Measurements from ENCODE around the gene CLIC3.

Gene CLIC3

GRCh38 chr9:137030538-137031527, 34.5 kb upstream of the CLIC3 start:
- Histone ChIP-seq H3K36me3 (ENCODE audit: control insufficient read depth in 2 of 2, insufficient read depth in 2 of 2, low read length in 2 of 2) (no peaks in the 10 kb centered on the region), H3K4me1 (ENCODE audit: control insufficient read depth in 2 of 2, insufficient read depth in 2 of 2, low read length in 2 of 2) (peaks cover 50 to 56% of the 10 kb centered on the region in 2 donors), H3K9me3 (ENCODE audit: control insufficient read depth in 2 of 2, low read length in 2 of 2) (no peaks in the 10 kb centered on the region), H3K4me3 (ENCODE audit: low read length in 2 of 2) (peak overlapping the region in 1 of 2 donors; percentile 31), H3K27me3 (ENCODE audit: control insufficient read depth in 2 of 2, insufficient read depth in 2 of 2, low read length in 2 of 2) (no peaks in the 10 kb centered on the region), H3K27ac (ENCODE audit: low read depth in 2 of 2, low read length in 2 of 2) (no peak overlapping the region), H3K9ac (ENCODE audit: low read depth in 1 of 2, low read length in 2 of 2) (no peak overlapping the region)

- Histone ChIP-seq H3K4me3 (ENCODE audit: low read length in 2 of 2) (no peak overlapping the region), H3K27me3 (ENCODE audit: control insufficient read depth in 2 of 2, insufficient read depth in 2 of 2, low read length in 2 of 2) (no peaks in the 10 kb centered on the region), H3K27ac (ENCODE audit: low read depth in 2 of 2, low read length in 2 of 2) (no peak overlapping the region), H3K9me3 (ENCODE audit: control insufficient read depth in 2 of 2, low read length in 2 of 2) (no peaks in the 10 kb centered on the region), H3K4me1 (ENCODE audit: control insufficient read depth in 2 of 2, insufficient read depth in 2 of 2, low read length in 2 of 2) (peaks cover 49 to 52% of the 10 kb centered on the region in 2 donors), H3K9ac (ENCODE audit: low read depth in 1 of 2, low read length in 2 of 2) (no peak overlapping the region), H3K36me3 (ENCODE audit: control insufficient read depth in 2 of 2, insufficient read depth in 2 of 2, low read length in 2 of 2) (no peaks in the 10 kb centered on the region)
These were observed 33.6 kb upstream of the CLIC3 start for GRCh38 chr9:137030006-137030405.

GRCh38 chr9:137029058-137029936, 32.9 kb upstream of the CLIC3 start:
- Histone ChIP-seq H3K4me1 (ENCODE audit: control insufficient read depth in 2 of 2, insufficient read depth in 2 of 2, low read length in 2 of 2) (peaks cover 42 to 45% of the 10 kb centered on the region in 2 donors), H3K4me3 (ENCODE audit: low read length in 2 of 2) (peak overlapping the region; percentile 57 to 69), H3K27ac (ENCODE audit: low read depth in 2 of 2, low read length in 2 of 2) (no peak overlapping the region), H3K9ac (ENCODE audit: low read depth in 1 of 2, low read length in 2 of 2) (peak overlapping the region in 1 of 2 donors; percentile 83), H3K27me3 (ENCODE audit: control insufficient read depth in 2 of 2, insufficient read depth in 2 of 2, low read length in 2 of 2) (no peaks in the 10 kb centered on the region), H3K9me3 (ENCODE audit: control insufficient read depth in 2 of 2, low read length in 2 of 2) (no peaks in the 10 kb centered on the region), H3K36me3 (ENCODE audit: control insufficient read depth in 2 of 2, insufficient read depth in 2 of 2, low read length in 2 of 2) (no peaks in the 10 kb centered on the region)

GRCh38 chr9:137028263-137029057, 32.1 kb upstream of the CLIC3 start:
- peaks cover 42 to 45% of the 10 kb centered on the region in 2 donors for H3K4me1 ChIP-seq (ENCODE audit: control insufficient read depth in 2 of 2, insufficient read depth in 2 of 2, low read length in 2 of 2)
- no peaks in the 10 kb centered on the region for H3K9me3 ChIP-seq (ENCODE audit: control insufficient read depth in 2 of 2, low read length in 2 of 2)
- peak overlapping the region; percentile 60 to 83 for H3K9ac ChIP-seq (ENCODE audit: low read depth in 1 of 2, low read length in 2 of 2)
- no peaks in the 10 kb centered on the region for H3K27me3 ChIP-seq (ENCODE audit: control insufficient read depth in 2 of 2, insufficient read depth in 2 of 2, low read length in 2 of 2)
- no peaks in the 10 kb centered on the region for H3K36me3 ChIP-seq (ENCODE audit: control insufficient read depth in 2 of 2, insufficient read depth in 2 of 2, low read length in 2 of 2)
- H3K4me3 ChIP-seq (ENCODE audit: low read length in 2 of 2): peak overlapping the region; percentile 57 to 69
- H3K27ac ChIP-seq (ENCODE audit: low read depth in 2 of 2, low read length in 2 of 2): peak overlapping the region in 1 of 2 donors; percentile 21

- H3K4me3 ChIP-seq (ENCODE audit: low read length in 2 of 2): peak within 1 kb of the TSS; percentile 57 to 69
These were observed 31.2 kb upstream of the CLIC3 start, which contains the start of gene ABCA2 for GRCh38 chr9:137027369-137028262. Gene ABCA2, minus strand, starts transcription at chr9:137028237. Its CDS starts 97 bp downstream, at chr9:137028140.

GRCh38 chr9:137026828-137027227, 30.5 kb upstream of the CLIC3 start:
- H3K27me3 ChIP-seq (ENCODE audit: control insufficient read depth in 2 of 2, insufficient read depth in 2 of 2, low read length in 2 of 2): no peaks in the 10 kb centered on the region
- no peaks in the 10 kb centered on the region for H3K9me3 ChIP-seq (ENCODE audit: control insufficient read depth in 2 of 2, low read length in 2 of 2)
- peak overlapping the region in 1 of 2 donors; percentile 55 for H3K9ac ChIP-seq (ENCODE audit: low read depth in 1 of 2, low read length in 2 of 2)
- H3K36me3 ChIP-seq (ENCODE audit: control insufficient read depth in 2 of 2, insufficient read depth in 2 of 2, low read length in 2 of 2): no peaks in the 10 kb centered on the region
- H3K27ac ChIP-seq (ENCODE audit: low read depth in 2 of 2, low read length in 2 of 2): no peak overlapping the region
- H3K4me1 ChIP-seq (ENCODE audit: control insufficient read depth in 2 of 2, insufficient read depth in 2 of 2, low read length in 2 of 2): peaks cover 51 to 53% of the 10 kb centered on the region in 2 donors
- peak overlapping the region; percentile 47 to 57 for H3K4me3 ChIP-seq (ENCODE audit: low read length in 2 of 2)

More at GRCh38 chr9:137027369-137028262, 31.2 kb upstream of the CLIC3 start, which contains the start of gene ABCA2:
- H3K36me3 ChIP-seq (ENCODE audit: control insufficient read depth in 2 of 2, insufficient read depth in 2 of 2, low read length in 2 of 2): no peaks in the 10 kb centered on the region
- no peaks in the 10 kb centered on the region for H3K9me3 ChIP-seq (ENCODE audit: control insufficient read depth in 2 of 2, low read length in 2 of 2)
- no peaks in the 10 kb centered on the region for H3K27me3 ChIP-seq (ENCODE audit: control insufficient read depth in 2 of 2, insufficient read depth in 2 of 2, low read length in 2 of 2)
- H3K27ac ChIP-seq (ENCODE audit: low read depth in 2 of 2, low read length in 2 of 2): peak within 1 kb of the TSS in 1 of 2 donors; percentile 21
- H3K4me1 ChIP-seq (ENCODE audit: control insufficient read depth in 2 of 2, insufficient read depth in 2 of 2, low read length in 2 of 2): peaks cover 48 to 51% of the 10 kb centered on the region in 2 donors
- peak within 1 kb of the TSS; percentile 60 to 83 for H3K9ac ChIP-seq (ENCODE audit: low read depth in 1 of 2, low read length in 2 of 2)

GRCh38 chr9:137026384-137026783, 30.0 kb upstream of the CLIC3 start:
- no peak overlapping the region for H3K27ac ChIP-seq (ENCODE audit: low read depth in 2 of 2, low read length in 2 of 2)
- H3K36me3 ChIP-seq (ENCODE audit: control insufficient read depth in 2 of 2, insufficient read depth in 2 of 2, low read length in 2 of 2): no peaks in the 10 kb centered on the region
- no peaks in the 10 kb centered on the region for H3K27me3 ChIP-seq (ENCODE audit: control insufficient read depth in 2 of 2, insufficient read depth in 2 of 2, low read length in 2 of 2)
- H3K9me3 ChIP-seq (ENCODE audit: control insufficient read depth in 2 of 2, low read length in 2 of 2): no peaks in the 10 kb centered on the region
- peaks cover 54% of the 10 kb centered on the region in 2 donors for H3K4me1 ChIP-seq (ENCODE audit: control insufficient read depth in 2 of 2, insufficient read depth in 2 of 2, low read length in 2 of 2)
- no peak overlapping the region for H3K4me3 ChIP-seq (ENCODE audit: low read length in 2 of 2)
- H3K9ac ChIP-seq (ENCODE audit: low read depth in 1 of 2, low read length in 2 of 2): no peak overlapping the region

- Histone ChIP-seq H3K4me1 (ENCODE audit: control insufficient read depth in 2 of 2, insufficient read depth in 2 of 2, low read length in 2 of 2) (peaks cover 46 to 55% of the 10 kb centered on the region in 2 donors), H3K27ac (ENCODE audit: low read depth in 2 of 2, low read length in 2 of 2) (no peak overlapping the region), H3K4me3 (ENCODE audit: low read length in 2 of 2) (no peak overlapping the region), H3K9me3 (ENCODE audit: control insufficient read depth in 2 of 2, low read length in 2 of 2) (no peaks in the 10 kb centered on the region), H3K27me3 (ENCODE audit: control insufficient read depth in 2 of 2, insufficient read depth in 2 of 2, low read length in 2 of 2) (no peaks in the 10 kb centered on the region), H3K36me3 (ENCODE audit: control insufficient read depth in 2 of 2, insufficient read depth in 2 of 2, low read length in 2 of 2) (no peaks in the 10 kb centered on the region), H3K9ac (ENCODE audit: low read depth in 1 of 2, low read length in 2 of 2) (no peak overlapping the region)
These were observed 29.2 kb upstream of the CLIC3 start for GRCh38 chr9:137025517-137025966.
